Osteoblast (primary cell): ENCODE results near the gene KRTAP13-3. TPM values are rescaled to one million over a fixed set of nuclear protein-coding genes. Genes with fewer than 3 reads are reported as not detected.
A peak's percentile ranks its signal among the peaks of the same experiment; 100 is the strongest.

Experiments
- DNase-seq: peaks from one replicate; pipeline ENCODE4 v3.0.0; 2011; ENCODE audit warnings: low spot score, mixed read lengths; ENCODE audit not compliant: insufficient read length; ENCODE audit errors: missing footprints
- H2AFZ ChIP-seq: 2 replicates; pipeline ENCODE4 v1.6.0; 2011; ENCODE audit warnings: mild to moderate bottlenecking, low read length
- H3K27ac ChIP-seq: 2 replicates; pipeline ENCODE4 v1.5.1; 2011; ENCODE audit warnings: mild to moderate bottlenecking, low read depth, low read length, moderate library complexity
- H3K27me3 ChIP-seq: 2 replicates; pipeline ENCODE4 v1.6.0; 2012; ENCODE audit warnings: mild to moderate bottlenecking, control low read depth, inconsistent platforms, low read length, moderate library complexity; ENCODE audit not compliant: insufficient read depth
- H3K36me3 ChIP-seq: 2 replicates; pipeline ENCODE4 v1.5.1; 2011; ENCODE audit warnings: mild to moderate bottlenecking, low read length, control low read depth, moderate library complexity; ENCODE audit not compliant: insufficient read depth
- H3K4me1 ChIP-seq: 2 replicates; pipeline ENCODE4 v1.5.1; 2011; ENCODE audit warnings: mild to moderate bottlenecking, low read length, control low read depth, moderate library complexity; ENCODE audit not compliant: insufficient read depth
- H3K4me2 ChIP-seq: 2 replicates; pipeline ENCODE4 v1.6.0; 2011; ENCODE audit warnings: mild to moderate bottlenecking, low read length; ENCODE audit not compliant: insufficient read depth
- H3K4me3 ChIP-seq: fragments of 200-600 bp; sonication (generic); 3 replicates; pipeline ENCODE4 v1.5.1; 2012; ENCODE audit warnings: mild to moderate bottlenecking, low read length, inconsistent platforms; ENCODE audit not compliant: insufficient read depth
- H3K79me2 ChIP-seq: 2 replicates; pipeline ENCODE4 v1.6.0; 2012; ENCODE audit warnings: mild to moderate bottlenecking, low read length, control low read depth, inconsistent platforms; ENCODE audit not compliant: insufficient read depth
- H3K9me3 ChIP-seq: 2 replicates; pipeline ENCODE4 v1.5.1; 2011; ENCODE audit warnings: low read depth, low read length, control low read depth
- H4K20me1 ChIP-seq: 2 replicates; pipeline ENCODE4 v1.6.0; 2012; ENCODE audit warnings: mild to moderate bottlenecking, low read length, control low read depth; ENCODE audit not compliant: insufficient read depth
- CTCF ChIP-seq: IDR thresholded peaks from 2 replicates; pipeline ENCODE4 v1.5.1; 2011; ENCODE audit warnings: mild to moderate bottlenecking, low read depth, low read length, moderate library complexity; ENCODE audit errors: extremely low read depth
- total RNA-seq: library from RNA; depleted of rRNA; stranded (reverse); fragments of >200 nt; gene quantifications from 2 replicates; pipeline ENCODE4 v1.2.3, GENCODE V29; 2012

The KRTAP13-3 gene
- total RNA-seq, 1 donor: not detected

- no peak for DNase-seq
Observed at GRCh38 chr21:30415993-30416392, 9.7 kb downstream of the KRTAP13-3 start.

GRCh38 chr21:30408782-30409494 lies 16.8 kb downstream of the KRTAP13-3 start:
- H3K4me3 ChIP-seq: no peak overlapping the region
- DNase-seq: peak; percentile 25
- H3K9me3 ChIP-seq: peaks cover 2% of the 10 kb centered on the region
- no peaks in the 10 kb centered on the region for H4K20me1 ChIP-seq
- no peak for TF ChIP-seq CTCF
- no peaks in the 10 kb centered on the region for H3K79me2 ChIP-seq
- no peaks in the 10 kb centered on the region for H3K27me3 ChIP-seq
- H3K4me2 ChIP-seq: no peak overlapping the region
- H3K27ac ChIP-seq: no peak overlapping the region
- H3K36me3 ChIP-seq: no peaks in the 10 kb centered on the region
- H3K4me1 ChIP-seq: no peaks in the 10 kb centered on the region
- peak overlapping the region; percentile 76 for H2AFZ ChIP-seq

More at GRCh38 chr21:30415993-30416392, 9.7 kb downstream of the KRTAP13-3 start:
- H3K4me3 ChIP-seq: no peak overlapping the region
- H3K27ac ChIP-seq: no peak overlapping the region
- no peak overlapping the region for H3K4me2 ChIP-seq
- H4K20me1 ChIP-seq: no peaks in the 10 kb centered on the region
- H3K27me3 ChIP-seq: no peaks in the 10 kb centered on the region
- H3K9me3 ChIP-seq: peaks cover 2% of the 10 kb centered on the region
- no peak for TF ChIP-seq CTCF
- no peaks in the 10 kb centered on the region for H3K4me1 ChIP-seq
- no peaks in the 10 kb centered on the region for H3K36me3 ChIP-seq
- H3K79me2 ChIP-seq: no peaks in the 10 kb centered on the region
- H2AFZ ChIP-seq: no peak overlapping the region

- Histone ChIP-seq H3K4me1 (no peaks in the 10 kb centered on the region), H2AFZ (no peak within 1 kb of the TSS), H3K9me3 (no peaks in the 10 kb centered on the region), H3K4me3 (no peak within 1 kb of the TSS), H3K27ac (no peak within 1 kb of the TSS), H3K79me2 (no peaks in the 10 kb centered on the region), H4K20me1 (no peaks in the 10 kb centered on the region), H3K27me3 (no peaks in the 10 kb centered on the region), H3K36me3 (no peaks in the 10 kb centered on the region), H3K4me2 (no peak within 1 kb of the TSS)
- DNase-seq: no peak
- TF ChIP-seq CTCF: no peak
Observed at GRCh38 chr21:30395731-30396130, 30.0 kb downstream of the KRTAP13-3 start, which contains the start of gene KRTAP13-1. Gene KRTAP13-1, plus strand, starts transcription at chr21:30396031. Its CDS starts 56 bp downstream, at chr21:30396087.

- Histone ChIP-seq H3K9me3 (no peaks in the 10 kb centered on the region), H3K4me3 (no peak overlapping the region), H3K36me3 (no peaks in the 10 kb centered on the region), H3K4me1 (no peaks in the 10 kb centered on the region), H3K79me2 (no peaks in the 10 kb centered on the region), H2AFZ (no peak overlapping the region), H3K27me3 (no peaks in the 10 kb centered on the region), H4K20me1 (no peaks in the 10 kb centered on the region), H3K27ac (no peak overlapping the region), H3K4me2 (no peak overlapping the region)
- DNase-seq: no peak
- no peak for TF ChIP-seq CTCF
Observed at GRCh38 chr21:30391492-30392025, 34.2 kb downstream of the KRTAP13-3 start.
